Measurements from ENCODE around the gene LIMA1.

The LIMA1 gene

DNA sequence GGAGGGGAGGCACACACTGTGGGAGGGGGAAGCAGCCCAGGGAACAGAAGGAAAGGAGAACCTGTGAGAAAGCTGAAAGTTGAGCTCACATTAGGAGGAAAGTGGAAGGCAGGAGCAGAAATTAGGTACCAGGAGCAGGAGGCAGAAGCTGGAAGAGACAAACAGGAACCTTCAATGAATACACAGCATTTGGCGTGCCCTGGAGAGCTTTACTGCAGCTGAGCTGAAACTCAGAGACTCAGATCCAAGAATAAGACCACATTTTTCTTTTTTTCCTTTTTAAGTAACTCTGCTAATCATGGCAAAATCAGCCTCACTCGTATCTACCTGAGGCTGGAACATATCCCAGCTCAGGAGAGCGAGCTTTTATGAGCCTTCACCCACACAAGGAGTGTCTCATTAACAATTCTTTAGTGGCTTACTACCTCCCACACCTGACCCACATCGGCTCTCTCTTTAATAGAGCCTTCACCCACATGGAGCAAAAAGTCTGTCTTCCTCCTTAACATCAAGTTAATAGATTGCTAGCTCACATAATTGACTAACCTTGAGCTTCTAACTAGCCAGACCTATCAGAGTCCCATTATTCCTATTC lies 97.9 kb downstream of the LIMA1 start:
- no peak for DNase-seq (ENCODE audit: low read depth)
- TF ChIP-seq, protein P1, sequence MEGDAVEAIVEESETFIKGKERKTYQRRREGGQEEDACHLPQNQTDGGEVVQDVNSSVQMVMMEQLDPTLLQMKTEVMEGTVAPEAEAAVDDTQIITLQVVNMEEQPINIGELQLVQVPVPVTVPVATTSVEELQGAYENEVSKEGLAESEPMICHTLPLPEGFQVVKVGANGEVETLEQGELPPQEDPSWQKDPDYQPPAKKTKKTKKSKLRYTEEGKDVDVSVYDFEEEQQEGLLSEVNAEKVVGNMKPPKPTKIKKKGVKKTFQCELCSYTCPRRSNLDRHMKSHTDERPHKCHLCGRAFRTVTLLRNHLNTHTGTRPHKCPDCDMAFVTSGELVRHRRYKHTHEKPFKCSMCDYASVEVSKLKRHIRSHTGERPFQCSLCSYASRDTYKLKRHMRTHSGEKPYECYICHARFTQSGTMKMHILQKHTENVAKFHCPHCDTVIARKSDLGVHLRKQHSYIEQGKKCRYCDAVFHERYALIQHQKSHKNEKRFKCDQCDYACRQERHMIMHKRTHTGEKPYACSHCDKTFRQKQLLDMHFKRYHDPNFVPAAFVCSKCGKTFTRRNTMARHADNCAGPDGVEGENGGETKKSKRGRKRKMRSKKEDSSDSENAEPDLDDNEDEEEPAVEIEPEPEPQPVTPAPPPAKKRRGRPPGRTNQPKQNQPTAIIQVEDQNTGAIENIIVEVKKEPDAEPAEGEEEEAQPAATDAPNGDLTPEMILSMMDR (IDR thresholded peaks at IDR 0.05; ENCODE audit: low read depth, low read length): no peak
- TF ChIP-seq MYC (IDR thresholded peaks at IDR 0.05; ENCODE audit: low read depth, low read length): no peak
- TF ChIP-seq, protein P2, sequence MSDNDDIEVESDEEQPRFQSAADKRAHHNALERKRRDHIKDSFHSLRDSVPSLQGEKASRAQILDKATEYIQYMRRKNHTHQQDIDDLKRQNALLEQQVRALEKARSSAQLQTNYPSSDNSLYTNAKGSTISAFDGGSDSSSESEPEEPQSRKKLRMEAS (IDR thresholded peaks at IDR 0.05; ENCODE audit: low read depth, low read length): no peak
- TF ChIP-seq POLR2A (IDR thresholded peaks at IDR 0.05; ENCODE audit: extremely low read depth, insufficient read length): no peak
- no peak overlapping the region for H3K4me3 ChIP-seq (ENCODE audit: low read depth, low read length)

DNA sequence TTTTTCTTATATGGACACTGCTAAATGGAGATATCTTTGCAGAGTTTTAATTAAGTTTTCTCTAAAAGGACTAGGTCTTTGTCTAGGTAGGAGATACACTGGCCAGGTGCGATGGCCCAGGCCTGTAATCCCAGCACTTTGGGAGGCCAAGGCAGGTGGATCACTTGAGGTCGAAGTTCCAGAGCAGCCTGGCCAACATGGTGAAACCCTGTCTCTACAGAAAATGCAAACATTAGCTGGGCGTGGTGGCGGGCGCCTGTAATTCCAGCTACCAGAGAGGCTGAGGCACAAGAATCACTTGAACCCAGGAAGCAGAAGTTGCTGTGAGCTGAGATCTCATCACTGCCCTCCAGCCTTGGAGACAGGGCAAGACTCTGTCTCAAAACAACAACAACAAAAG lies 99.1 kb downstream of the LIMA1 start:
- H3K4me3 ChIP-seq (ENCODE audit: low read depth, low read length): no peak overlapping the region
- no peak for DNase-seq (ENCODE audit: low read depth)
- no peak for TF ChIP-seq POLR2A (IDR thresholded peaks at IDR 0.05; ENCODE audit: extremely low read depth, insufficient read length)
- no peak for TF ChIP-seq MYC (IDR thresholded peaks at IDR 0.05; ENCODE audit: low read depth, low read length)
- TF ChIP-seq, protein P2 (IDR thresholded peaks at IDR 0.05; ENCODE audit: low read depth, low read length): no peak
- TF ChIP-seq, protein P1 (IDR thresholded peaks at IDR 0.05; ENCODE audit: low read depth, low read length): no peak

DNA sequence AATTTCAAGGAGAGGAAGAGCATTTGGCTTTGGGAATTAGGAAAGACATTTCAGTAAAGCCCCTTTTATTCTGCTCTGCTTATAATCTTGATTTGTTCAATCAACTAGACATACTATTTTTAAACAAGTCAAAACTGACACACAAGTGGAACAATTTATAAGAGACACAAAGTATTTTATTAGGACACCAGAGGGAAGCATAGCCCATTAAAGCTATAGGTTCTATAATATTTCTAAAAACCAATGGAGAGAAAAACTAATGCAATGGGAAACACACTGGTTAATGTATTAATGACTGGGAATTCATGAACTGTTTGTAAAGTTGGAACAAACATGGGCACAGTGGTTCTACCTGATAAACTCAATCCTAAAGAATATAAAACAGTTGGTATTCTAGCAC lies 100.9 kb downstream of the LIMA1 start:
- no peak for TF ChIP-seq POLR2A (IDR thresholded peaks at IDR 0.05; ENCODE audit: extremely low read depth, insufficient read length)
- TF ChIP-seq, protein P2 (IDR thresholded peaks at IDR 0.05; ENCODE audit: low read depth, low read length): no peak
- TF ChIP-seq, protein P1 (IDR thresholded peaks at IDR 0.05; ENCODE audit: low read depth, low read length): no peak
- H3K4me3 ChIP-seq (ENCODE audit: low read depth, low read length): no peak overlapping the region
- DNase-seq (ENCODE audit: low read depth): no peak

DNA sequence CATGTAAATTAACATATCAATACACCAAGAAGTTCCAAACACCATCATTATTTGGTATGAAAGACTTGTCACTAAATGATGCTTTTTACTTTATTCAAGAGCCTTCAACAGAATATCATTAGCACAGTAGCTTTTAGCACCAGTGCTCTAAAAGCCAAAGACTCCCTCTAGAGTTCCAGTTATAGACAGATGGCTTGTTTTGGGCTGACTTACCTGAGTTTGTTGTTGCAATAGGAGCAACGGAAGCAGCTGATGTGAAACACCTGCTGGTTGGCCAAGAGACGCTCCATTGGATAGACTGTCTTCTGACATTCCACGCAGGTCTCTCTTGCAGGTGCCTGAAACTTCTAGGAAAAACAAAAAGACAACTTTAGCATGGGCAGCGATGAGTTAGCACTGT lies 101.6 kb downstream of the LIMA1 start:
- DNase-seq (ENCODE audit: low read depth): no peak
- TF ChIP-seq MYC (IDR thresholded peaks at IDR 0.05; ENCODE audit: low read depth, low read length): no peak
- TF ChIP-seq, protein P2 (IDR thresholded peaks at IDR 0.05; ENCODE audit: low read depth, low read length): no peak
- TF ChIP-seq, protein P1 (IDR thresholded peaks at IDR 0.05; ENCODE audit: low read depth, low read length): no peak
- no peak for TF ChIP-seq POLR2A (IDR thresholded peaks at IDR 0.05; ENCODE audit: extremely low read depth, insufficient read length)
- H3K4me3 ChIP-seq (ENCODE audit: low read depth, low read length): no peak overlapping the region

DNA sequence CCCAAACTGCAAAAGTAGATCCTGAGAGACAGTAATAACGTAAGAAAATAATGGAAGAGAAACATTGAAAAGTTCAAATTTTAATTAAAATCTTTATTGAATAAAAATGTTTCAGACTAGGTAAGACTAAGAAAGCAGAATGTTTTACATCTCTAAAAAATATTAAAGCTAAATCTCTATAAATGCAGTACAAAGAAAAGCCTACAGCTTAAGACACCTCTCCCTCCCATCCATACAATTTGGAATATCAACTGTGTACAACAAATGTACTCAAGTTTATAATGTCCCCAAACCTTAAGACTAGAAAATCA lies 107.6 kb downstream of the LIMA1 start:
- no peak for DNase-seq (ENCODE audit: low read depth)
- TF ChIP-seq, protein P1 (IDR thresholded peaks at IDR 0.05; ENCODE audit: low read depth, low read length): no peak
- TF ChIP-seq POLR2A (IDR thresholded peaks at IDR 0.05; ENCODE audit: extremely low read depth, insufficient read length) (no peak), MYC (IDR thresholded peaks at IDR 0.05; ENCODE audit: low read depth, low read length) (no peak)
- TF ChIP-seq, protein P2 (IDR thresholded peaks at IDR 0.05; ENCODE audit: low read depth, low read length): no peak
- H3K4me3 ChIP-seq (ENCODE audit: low read depth, low read length): no peak overlapping the region

Data from NB4 (cell line).